ENCODE results near the gene NID2. TPM values are rescaled to one million over a fixed set of nuclear protein-coding genes. Genes with fewer than 3 reads are reported as not detected.

The NID2 gene
- total and polyA plus RNA-seq, 2 of the 4 experiments (the other 2 are of a cell fraction) = 101 to 303 TPM

DNA sequence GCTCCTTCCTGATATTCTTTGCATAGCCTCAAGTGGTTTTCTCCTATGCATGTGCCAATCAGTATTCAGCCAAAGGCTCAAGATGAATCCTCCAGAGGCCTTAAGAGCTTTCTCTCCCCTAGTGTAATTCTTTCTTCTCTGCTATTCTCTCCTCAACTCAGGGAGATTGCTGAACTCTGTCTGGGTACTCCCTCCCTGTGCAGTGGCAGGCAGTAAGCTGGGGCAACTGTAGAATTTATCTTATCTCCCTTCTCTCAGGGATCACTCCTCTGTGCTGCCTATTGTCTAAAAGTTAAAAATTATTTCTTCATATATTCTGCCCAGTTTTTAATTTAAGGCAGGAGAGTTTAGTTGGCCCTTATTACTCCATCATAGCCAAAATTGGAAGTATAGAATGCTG is 108.0 kb downstream of the NID2 start:
- dilution Hi-C loops (cut with HindIII; ENCODE audit: low sequenced_read_pairs, unreplicated experiment) (no loop called here), intact Hi-C loops (cut with micrococcal nuclease) (no loop called here), in situ Hi-C loops (cut with MboI; ENCODE audit: low sequenced_read_pairs) (no loop called here)
- Histone ChIP-seq H3K9me3 (ENCODE audit: control insufficient read depth, insufficient read depth, low read length) (peaks cover 8% of the 10 kb centered on the region), H4K20me1 (ENCODE audit: insufficient read depth, low read length) (no peaks in the 10 kb centered on the region), H3K36me3 (ENCODE audit: control insufficient read depth, insufficient read depth, low read length) (peaks cover 3% of the 10 kb centered on the region; the same call in 1 of the 2 replicates), H2AK9ac (replicated peaks; ENCODE audit: low read depth, low read length, poor library complexity) (no peak overlapping the region), H2AFZ (replicated peaks; ENCODE audit: low read length, poor library complexity) (no peak overlapping the region), H3K23ac (ENCODE audit: low read depth, low read length) (no peak overlapping the region), H4K8ac (ENCODE audit: low read depth in 2 of 2, low read length in 2 of 2) (no peak overlapping the region), H3K4me2 (ENCODE audit: low read depth, low read length) (no peak overlapping the region), H3K14ac (replicated peaks; ENCODE audit: low read depth, low read length) (no peak overlapping the region), H2BK120ac (ENCODE audit: low read depth, low read length) (no peak overlapping the region), H3K9me1 (ENCODE audit: insufficient read depth, low read length) (peaks cover 4% of the 10 kb centered on the region), H3K27ac (ENCODE audit: insufficient read depth, low read length) (no peak overlapping the region), H2BK5ac (ENCODE audit: low read depth, low read length, poor library complexity, severe bottlenecking) (no peak overlapping the region), H3K4ac (ENCODE audit: low read depth, low read length) (no peak overlapping the region), H3K79me1 (ENCODE audit: low read depth in 1 of 2, low read length in 2 of 2) (0 out of 4 replicates have a peak, but pooled peaks cover 0 to 5% of the 10 kb centered on the region in 2 experiments), H3K9ac (ENCODE audit: low read depth, low read length) (no peak overlapping the region), H3K4me1 (ENCODE audit: control insufficient read depth, insufficient read depth, low read length) (peaks cover 5% of the 10 kb centered on the region; the same call in 1 of the 2 replicates), H3K56ac (ENCODE audit: extremely low read depth, insufficient read depth, low read length) (no peak overlapping the region), H4K5ac (ENCODE audit: low read depth, low read length) (no peak overlapping the region), H3K4me3 (ENCODE audit: insufficient read depth, low read depth, low read length) (no peak overlapping the region), H3K18ac (ENCODE audit: low read depth, low read length) (no peak overlapping the region), H2BK15ac (ENCODE audit: low read depth, low read length) (no peak overlapping the region), H4K91ac (ENCODE audit: insufficient read depth, low read depth, low read length) (no peak overlapping the region), H2BK20ac (ENCODE audit: low read depth, low read length) (no peak overlapping the region), H2AK5ac (ENCODE audit: low read depth, low read length) (no peak overlapping the region), H3K27me3 (ENCODE audit: control insufficient read depth, insufficient read depth, low read length) (no peaks in the 10 kb centered on the region)
- TF ChIP-seq RAD21 (IDR thresholded peaks at IDR 0.05; ENCODE audit: low read length) (no peak), ELK1 (IDR thresholded peaks at IDR 0.05; ENCODE audit: borderline replicate concordance, low read depth, low read length) (no peak), RCOR1 (IDR thresholded peaks at IDR 0.05; ENCODE audit: insufficient replicate concordance, low read length) (no peak), NFE2L2 (IDR thresholded peaks at IDR 0.05; ENCODE audit: low read depth, low read length) (no peak), POLR2A (IDR thresholded peaks at IDR 0.05; ENCODE audit: low read depth, low read length) (no peak), MAZ (IDR thresholded peaks at IDR 0.05; ENCODE audit: borderline replicate concordance, low read depth, low read length) (no peak), MXI1 (IDR thresholded peaks at IDR 0.05; ENCODE audit: borderline replicate concordance, low read depth, low read length) (no peak), CHD1 (IDR thresholded peaks at IDR 0.05; ENCODE audit: low read depth, low read length) (no peak), FOS (IDR thresholded peaks at IDR 0.05; ENCODE audit: low read depth, low read length) (no peak), BHLHE40 (IDR thresholded peaks at IDR 0.05; ENCODE audit: low read depth, low read length) (no peak), CEBPB (IDR thresholded peaks at IDR 0.05; ENCODE audit: low read depth, low read length) (no peak), RFX5 (IDR thresholded peaks at IDR 0.05; ENCODE audit: low read depth, low read length) (no peak), SMC3 (IDR thresholded peaks at IDR 0.05; ENCODE audit: low read depth, low read length) (no peak)
- TF ChIP-seq, protein P1, sequence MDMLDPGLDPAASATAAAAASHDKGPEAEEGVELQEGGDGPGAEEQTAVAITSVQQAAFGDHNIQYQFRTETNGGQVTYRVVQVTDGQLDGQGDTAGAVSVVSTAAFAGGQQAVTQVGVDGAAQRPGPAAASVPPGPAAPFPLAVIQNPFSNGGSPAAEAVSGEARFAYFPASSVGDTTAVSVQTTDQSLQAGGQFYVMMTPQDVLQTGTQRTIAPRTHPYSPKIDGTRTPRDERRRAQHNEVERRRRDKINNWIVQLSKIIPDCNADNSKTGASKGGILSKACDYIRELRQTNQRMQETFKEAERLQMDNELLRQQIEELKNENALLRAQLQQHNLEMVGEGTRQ (IDR thresholded peaks at IDR 0.05; ENCODE audit: low read depth, low read length) = no peak
- TF ChIP-seq, protein P2, sequence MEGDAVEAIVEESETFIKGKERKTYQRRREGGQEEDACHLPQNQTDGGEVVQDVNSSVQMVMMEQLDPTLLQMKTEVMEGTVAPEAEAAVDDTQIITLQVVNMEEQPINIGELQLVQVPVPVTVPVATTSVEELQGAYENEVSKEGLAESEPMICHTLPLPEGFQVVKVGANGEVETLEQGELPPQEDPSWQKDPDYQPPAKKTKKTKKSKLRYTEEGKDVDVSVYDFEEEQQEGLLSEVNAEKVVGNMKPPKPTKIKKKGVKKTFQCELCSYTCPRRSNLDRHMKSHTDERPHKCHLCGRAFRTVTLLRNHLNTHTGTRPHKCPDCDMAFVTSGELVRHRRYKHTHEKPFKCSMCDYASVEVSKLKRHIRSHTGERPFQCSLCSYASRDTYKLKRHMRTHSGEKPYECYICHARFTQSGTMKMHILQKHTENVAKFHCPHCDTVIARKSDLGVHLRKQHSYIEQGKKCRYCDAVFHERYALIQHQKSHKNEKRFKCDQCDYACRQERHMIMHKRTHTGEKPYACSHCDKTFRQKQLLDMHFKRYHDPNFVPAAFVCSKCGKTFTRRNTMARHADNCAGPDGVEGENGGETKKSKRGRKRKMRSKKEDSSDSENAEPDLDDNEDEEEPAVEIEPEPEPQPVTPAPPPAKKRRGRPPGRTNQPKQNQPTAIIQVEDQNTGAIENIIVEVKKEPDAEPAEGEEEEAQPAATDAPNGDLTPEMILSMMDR (conservative IDR thresholded peaks at IDR 0.05; ENCODE audit: low read depth, low read length) = no peak
- POLR2A ChIA-PET (ENCODE audit: unreplicated experiment) = no interaction called here
- CTCF ChIA-PET = no interaction called here
- DNase-seq (no peak), ATAC-seq (ENCODE audit: low read depth) (no peak)
- BruUV-seq (replicated peaks) = no TSS peak
